SIG-M5 treated with dmso at 0.1 percent for 504 hours (cell line): ENCODE data around the gene GDI2.

Source experiments
- DNase-seq: peaks from one replicate; lab custom pipeline; 2025; ENCODE audit not compliant: unreplicated experiment; lab: John Stamatoyannopoulos, UW

The GDI2 gene

DNA sequence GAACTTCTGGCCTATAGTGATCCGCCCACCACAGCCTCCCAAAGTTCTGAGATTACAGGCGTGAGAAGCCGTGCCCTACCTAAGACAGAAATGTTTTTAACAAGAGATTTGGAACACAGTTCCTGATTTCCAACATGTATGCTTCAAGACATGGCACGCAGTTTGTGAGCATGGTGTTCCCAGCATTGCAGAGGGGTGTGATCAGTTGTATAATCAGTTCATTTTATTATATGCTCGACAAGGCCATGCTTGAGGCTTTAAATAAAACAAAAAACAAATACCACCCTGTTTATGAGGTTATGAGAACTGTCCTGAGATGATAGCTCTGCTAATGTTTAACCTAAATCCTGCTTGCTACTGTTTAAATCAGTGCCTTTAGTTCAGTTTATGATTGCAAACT lies 68.4 kb downstream of the GDI2 start:
- DNase-seq, result no peak

DNA sequence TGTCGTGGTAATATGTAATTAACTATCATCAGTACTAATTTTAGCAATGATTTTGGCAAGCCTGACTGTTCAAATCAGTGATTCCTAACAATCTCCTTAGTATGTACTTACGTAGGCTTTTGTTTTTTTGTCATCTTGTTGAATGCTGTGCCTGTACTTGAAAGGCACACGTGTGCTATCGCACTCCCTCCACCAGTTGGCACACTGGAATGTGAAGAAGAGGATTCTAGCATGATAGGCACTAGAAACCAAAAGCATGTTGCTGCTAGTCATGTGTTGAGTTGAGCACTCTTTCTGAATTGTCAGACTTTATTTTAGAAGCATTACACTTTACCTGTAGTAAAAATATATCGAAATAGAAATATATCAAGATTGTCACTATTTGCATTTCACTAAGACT lies 69.5 kb downstream of the GDI2 start:
- DNase-seq, result no peak

- no peak for DNase-seq
Measured at GRCh38 chr10:5742116-5742515, 71.1 kb downstream of the GDI2 start.

- DNase-seq, result no peak
Measured at GRCh38 chr10:5741276-5741675, 72.0 kb downstream of the GDI2 start.

DNA sequence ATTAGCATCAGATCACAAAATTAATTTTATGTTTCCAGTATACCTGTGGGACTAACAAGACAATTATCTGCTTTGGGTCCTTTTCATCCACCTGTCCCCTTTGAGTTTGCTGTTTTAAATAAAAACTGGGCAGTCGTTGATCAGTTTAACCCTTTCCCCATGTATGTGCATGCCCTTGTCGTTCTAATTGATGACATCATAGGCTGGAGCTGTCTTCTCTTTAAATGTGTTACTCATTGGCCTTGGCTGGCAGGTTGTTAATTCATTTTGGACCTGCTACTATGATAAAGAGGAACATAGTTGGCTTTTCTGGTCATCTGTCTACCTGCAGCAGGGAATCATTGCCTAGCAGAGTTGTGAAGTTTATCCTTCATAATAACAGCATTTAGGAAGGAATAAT lies 74.8 kb downstream of the GDI2 start:
- DNase-seq, result no peak

- no peak for DNase-seq
Measured at GRCh38 chr10:5737352-5737751, 75.9 kb downstream of the GDI2 start.

DNA sequence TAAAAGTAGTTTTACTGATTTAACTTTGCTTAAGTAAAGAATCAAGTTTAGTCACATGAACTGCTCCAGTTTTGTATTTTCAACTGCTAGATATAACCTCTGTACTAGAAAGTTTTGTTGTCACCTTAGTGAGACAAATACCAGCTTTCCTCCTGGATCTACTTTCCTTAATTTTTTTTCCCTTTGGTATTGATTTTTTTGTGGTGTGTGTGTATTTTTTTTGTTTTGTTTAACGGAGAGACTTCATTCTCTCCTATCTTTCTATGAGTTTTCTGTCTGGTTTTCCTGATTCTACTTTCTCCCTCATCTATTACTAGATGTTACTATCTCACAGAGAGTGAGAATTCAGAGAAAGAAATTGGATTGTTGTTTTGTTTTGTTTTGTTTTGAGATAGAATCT lies 76.6 kb downstream of the GDI2 start:
- no peak for DNase-seq

DNA sequence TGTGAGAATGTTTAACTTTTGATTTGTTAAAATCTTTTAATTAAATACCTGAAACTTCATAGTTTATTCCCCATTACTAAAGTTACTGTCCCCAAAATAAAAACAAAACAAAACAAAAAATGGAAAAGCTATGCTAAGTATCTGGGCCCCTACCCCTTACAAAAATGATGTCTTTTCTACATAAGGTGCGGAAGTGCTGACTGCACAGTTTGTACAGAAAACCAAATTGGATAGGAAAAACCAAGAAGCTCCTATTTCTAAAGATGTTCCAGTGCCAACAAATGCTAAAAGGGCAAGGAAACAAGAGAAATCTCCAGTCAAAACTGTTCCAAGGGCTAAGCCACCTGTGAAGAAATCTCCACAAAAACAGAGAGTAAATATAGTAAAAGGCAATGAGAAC lies 78.1 kb downstream of the GDI2 start:
- no peak for DNase-seq

GRCh38 chr10:5732141-5732540 lies 81.1 kb downstream of the GDI2 start:
- DNase-seq, result no peak

DNA sequence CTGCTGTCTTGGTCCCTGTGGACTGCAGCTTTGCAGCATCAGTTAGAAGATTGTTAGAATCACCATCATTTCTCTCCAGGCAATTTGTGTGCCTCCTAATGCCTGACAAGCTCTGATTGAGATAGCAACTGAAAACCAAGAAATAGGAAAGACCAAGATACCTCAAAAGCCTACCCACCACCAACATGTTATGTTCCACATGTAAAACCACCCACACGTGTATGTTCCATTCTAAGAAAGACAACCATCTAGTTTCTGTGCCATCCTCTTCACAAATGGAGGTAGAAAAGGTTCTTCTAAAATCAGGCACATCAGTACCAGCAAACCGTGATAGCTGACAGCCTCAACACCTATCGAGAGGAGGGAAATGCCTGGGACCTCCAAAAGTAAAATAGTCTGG lies 81.7 kb downstream of the GDI2 start:
- DNase-seq, result no peak

DNA sequence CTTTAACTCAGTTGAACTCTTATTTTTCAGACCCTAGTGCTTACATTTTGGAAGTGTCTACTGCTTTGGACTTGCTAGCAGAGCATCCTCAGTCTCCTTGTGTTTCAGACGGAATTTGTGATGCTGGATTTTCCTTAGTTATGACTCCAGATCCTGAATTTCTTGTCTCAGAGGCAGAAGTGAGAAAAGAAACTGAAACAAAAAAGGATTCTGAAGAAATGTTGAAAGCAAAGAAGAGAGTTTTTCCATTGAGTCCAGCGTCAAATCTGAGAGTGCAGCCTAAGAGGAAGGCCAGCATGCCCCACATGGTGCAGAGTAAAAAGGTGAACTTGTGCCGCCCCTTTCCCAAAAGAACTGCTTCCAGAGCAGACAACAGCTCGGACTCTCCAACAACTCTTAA lies 82.5 kb downstream of the GDI2 start:
- no peak for DNase-seq

DNA sequence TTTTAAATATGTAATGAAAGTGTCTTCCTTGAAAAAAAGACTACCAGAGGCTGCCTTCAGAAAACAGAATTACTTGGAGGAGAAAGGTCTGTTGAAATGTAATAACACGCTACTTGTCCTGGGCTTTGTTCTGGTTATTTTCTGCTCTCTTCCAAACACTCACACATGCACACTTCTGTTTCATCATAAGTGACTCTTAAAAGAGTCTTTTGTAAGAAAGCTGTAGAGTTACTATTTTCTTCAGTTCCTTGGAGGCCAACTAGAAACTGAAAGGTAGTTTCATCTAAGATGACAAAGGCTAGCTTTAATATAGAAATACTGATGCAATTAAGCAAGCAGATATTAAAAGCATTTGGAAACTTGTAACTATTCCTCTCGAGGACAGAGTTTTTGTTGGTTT lies 89.5 kb downstream of the GDI2 start:
- peak; percentile 21 for DNase-seq

DNA sequence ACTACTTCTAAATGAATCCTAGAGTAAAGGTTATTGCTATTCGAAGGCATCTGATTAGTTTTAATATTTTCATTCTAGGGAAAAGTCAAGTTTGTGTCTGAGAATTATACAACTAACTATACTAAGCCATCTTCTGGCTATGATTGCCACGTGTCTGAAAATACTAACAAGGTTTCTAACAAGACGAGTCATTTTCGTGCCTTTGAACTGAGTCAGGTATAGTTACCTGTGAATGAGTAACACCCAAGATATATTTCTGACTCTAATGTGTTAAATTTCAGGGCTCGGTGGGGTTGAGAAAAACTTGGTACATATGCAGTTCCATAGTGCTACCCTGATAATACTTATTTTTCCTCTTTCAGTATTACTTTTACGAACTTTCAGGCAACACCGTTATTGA lies 93.1 kb downstream of the GDI2 start:
- DNase-seq, result no peak

- DNase-seq, result no peak
Measured at GRCh38 chr10:5719546-5719945, 93.7 kb downstream of the GDI2 start.
